NCI-H748 treated with DMSO at 0.1 percent for 48 hours (cell line): ENCODE measurements around the gene CALML3.

ENCODE experiments used
- DNase-seq: peaks from one replicate; lab custom pipeline; 2025; lab: John Stamatoyannopoulos, UW

The CALML3 gene

DNA sequence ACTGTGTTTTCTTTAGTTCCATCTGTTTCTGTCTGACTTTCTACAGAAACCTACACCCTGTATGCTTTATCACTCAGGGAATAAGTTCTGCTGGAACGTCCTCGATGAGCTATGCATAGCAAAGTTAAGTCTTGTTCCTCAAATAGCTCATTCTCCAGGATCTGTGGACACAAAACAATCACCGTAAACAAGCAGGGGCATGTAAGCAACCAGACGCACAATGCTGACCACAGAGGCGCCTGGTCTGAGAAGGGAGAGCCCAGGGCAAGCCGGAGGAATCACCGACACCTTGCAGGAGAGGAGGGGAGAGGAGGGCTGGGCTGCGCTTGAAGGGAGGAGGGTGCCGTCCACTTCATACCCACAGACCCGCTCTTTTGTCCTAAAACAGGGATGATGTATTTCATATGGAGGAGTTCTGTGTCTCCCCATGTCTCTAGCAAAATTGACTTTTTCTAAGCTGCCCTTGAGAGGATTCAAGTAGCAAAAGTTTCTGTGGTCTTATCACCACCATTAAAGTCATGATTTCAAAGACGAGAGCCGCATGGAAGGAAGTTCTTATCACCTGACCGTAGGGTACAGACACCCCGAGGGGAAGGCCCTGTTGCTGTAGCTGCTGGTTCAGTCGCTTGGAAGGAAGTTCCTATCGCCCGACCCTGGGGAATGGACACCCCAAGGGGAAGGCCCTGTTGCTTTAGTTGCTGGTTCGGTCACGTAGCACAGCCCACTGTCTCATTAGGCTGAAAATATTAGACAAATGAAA, 14.3 kb downstream of the CALML3 start:
- no peak for DNase-seq

DNA sequence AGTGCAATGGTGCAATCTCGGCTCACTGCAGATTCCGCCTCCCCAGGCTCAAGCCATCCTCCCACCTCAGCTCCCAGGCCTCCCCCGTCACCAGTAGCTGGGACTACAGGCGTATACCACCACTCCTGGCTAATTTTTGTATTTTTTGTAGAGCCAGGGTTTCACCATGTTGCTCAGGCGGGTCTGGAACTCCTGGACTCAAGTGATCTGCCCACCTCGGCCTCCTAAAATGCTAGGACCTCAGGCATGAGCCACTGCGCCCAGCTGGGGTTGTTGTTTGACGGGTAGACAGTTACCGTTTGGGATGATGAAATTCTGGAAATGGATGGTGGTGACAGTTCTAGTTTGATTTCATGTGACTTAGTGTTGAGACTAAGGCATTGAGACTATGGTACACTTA, 15.3 kb downstream of the CALML3 start:
- no peak for DNase-seq

DNA sequence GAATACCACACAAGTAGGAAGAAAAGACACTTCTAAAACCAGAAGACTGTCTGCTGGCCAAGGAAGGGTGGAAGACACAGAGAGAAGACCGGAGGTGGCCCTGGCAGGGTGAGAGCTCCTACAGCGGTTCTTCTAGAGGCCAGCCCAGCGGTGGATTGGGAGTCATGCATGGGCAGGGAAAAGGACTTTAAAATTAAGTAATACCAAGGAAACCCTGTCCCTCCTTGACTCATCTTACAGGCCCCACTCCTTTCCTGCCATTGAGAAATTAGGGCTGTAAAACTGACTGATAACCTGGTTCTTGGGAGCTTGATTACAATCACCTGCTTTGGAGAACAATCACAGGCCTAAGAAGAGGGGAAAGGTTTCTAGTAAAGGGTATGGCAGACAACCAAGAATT, 16.1 kb downstream of the CALML3 start:
- no peak for DNase-seq

DNA sequence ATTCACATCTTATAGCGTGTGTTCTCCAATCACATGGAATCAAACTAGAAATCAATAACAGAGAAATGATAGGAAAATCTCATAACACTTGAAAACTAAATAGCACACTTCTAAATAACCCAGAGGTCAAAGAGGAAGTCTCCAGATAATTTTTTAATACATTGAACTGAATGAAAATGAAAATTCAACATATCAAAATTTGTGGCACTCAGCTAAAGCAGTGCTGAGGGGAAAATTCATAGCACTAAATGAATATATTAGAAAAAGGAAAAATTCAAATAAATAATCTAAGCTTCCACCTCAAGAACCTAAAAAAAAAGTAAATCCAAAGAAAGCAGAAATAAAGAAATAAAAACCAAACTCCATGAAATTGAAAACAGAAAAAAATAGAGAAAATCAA, 17.3 kb downstream of the CALML3 start:
- DNase-seq: no peak

DNA sequence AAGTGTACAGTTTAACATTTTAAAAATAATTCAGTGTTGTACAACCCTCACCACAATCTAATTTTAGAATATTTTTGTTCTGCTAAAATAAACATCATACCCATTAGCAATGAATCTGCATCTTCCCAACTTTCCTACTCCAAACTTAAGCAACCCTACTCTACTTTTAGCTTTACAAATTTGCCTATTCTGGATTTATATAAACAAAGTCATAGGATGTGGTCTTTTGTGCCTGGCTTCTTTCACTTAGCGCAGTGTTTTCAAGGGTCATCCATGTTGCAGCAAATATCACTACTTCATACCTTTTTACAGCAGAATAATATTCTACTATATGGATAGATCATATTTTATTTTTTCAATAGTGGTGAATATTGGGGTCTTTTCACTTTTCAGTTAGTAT, 18.9 kb downstream of the CALML3 start:
- no peak for DNase-seq

DNA sequence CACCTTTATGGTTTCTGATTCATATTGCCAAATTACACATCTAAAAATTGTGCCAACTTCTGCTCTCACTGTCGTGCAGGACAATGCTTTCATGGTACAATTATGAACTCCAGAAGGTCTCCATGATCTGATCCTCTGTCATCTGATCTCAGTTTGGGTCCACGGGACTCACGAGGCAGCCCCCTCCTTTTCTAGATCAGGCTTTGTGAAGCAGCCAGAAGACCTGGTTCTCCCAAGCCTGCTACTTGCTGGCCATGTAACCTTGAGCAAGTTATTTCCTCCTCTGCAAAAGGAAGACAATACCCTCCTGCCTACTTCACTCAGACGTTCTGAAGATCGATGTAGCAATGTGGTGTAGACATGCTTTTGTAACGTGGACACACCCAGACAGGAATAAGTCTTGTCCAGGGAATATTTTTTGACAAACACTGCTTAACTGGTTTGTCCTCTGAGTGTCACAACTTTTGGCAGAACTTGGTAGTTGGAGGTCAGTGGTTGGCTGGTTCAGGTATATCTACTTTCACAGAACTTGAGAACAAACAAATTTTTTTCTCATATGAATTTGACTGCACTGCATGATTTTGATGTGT, 19.6 kb downstream of the CALML3 start:
- no peak for DNase-seq

DNA sequence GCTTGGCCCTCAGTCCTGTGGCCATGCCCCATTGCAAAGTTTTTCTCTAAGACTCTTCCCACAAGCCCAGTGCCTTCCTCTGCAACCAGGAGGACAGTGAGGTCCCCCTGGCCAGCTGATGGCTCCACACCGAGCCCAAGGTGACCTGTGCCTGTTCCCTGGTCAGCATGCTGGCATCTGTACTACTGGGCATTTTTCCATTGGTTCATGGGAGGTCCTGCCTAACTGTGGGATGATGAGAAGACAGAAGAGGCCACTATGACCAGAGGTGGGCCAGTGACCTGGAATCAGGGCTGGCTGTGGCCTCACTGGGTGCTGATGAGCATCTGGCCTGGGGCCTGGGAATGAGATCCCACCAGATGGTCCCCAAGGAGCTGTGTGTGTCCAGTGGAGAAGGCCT, 20.2 kb downstream of the CALML3 start:
- DNase-seq: no peak

DNA sequence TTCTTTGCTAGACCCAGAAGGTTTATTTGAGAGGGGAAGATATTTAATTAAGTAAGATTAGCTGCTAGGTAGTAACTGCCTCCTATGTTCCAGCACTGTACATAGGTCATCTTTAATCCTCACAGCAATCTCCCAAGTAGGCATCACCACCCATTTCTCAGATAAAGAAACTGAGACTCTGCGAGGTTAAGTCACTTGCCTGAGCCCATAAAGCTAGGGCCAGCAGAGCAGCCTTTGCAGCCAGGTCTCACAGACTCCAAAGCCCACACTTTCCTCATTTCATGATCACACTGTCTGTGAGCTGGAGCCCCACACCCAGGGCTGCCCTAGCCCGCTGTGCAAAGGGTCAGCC, 20.6 kb downstream of the CALML3 start:
- DNase-seq: no peak

DNA sequence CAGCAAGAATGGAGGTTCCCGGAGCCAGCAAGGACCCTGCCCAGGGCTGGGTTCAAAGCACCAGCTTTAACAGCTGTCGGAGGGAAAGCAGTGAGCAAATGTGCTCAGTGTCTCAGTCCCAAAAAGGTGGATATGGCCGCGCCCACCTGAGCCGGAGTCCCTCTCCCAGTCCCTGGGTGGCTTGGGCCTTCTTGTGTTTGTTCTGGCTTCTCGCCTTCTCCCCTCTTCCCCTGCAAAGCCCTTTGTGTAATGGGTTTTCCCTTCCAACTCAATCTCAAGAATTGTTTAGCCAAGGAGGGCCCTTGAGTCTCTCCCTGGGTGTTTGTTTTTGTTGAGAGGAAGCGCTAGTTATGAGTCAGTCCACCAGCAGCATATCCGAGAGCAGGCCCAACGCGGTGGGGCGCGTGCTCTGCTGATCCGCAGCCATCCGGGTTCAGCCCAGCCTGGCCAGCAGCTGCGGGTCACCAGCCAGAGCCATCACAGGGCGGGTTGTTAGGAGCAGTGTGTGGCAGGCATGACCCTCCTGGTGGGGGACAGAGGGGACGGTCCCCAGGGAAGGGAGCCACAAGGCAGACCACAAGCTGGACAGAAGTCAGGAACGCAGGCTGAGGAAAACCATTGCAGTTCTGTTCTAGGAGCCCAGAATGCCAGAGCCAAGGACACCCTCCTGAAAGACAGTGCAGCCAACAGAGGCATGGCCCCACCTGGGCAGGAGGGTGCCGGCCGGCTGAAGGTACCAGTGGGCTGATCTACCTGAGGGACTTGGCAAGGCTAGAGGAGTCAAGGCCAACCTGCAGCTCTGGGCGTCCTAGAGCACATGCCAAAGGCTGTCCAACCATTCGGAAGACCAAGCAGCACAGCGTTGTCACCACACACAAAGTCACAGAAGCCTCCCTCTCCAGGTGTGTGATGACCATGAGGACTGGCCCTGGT, 21.3 kb downstream of the CALML3 start:
- DNase-seq: peak; percentile 3

DNA sequence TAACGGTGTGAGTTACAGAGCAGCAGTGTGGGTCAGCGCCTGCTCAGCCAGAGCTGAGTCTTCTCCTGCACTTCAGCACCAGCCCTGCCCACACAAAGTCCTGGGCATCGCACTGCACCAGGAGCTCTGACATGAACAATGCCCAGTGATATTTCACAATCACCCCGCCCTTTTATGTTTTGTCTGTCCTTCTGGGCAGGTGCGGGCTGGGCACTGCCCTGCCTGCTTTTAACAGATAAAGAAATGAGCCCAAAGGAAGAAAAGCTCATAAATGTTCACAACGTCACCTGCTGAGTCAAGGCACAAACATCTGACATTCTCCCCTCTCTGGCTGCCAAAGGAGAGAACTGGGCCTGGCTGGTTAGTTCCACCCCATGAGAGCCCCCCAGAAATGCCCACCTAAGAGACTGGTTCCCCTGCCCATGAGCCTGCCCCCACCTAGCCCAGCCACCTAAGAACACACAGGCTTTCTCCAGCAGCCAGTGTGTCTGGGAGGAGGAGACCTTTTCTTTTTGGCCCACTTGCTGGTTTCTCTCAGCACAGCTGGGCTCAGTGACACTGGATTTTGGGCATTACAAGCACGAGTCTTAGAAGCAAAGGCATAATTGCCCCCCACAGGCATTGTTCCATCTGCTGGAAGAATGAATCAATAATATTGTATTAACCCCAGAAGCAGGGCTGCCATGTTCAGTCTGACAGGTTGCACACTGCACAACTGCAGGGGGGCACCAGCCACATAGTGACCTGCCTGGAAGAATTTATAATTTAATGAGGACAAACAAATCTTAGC, 22.3 kb downstream of the CALML3 start:
- no peak for DNase-seq

DNA sequence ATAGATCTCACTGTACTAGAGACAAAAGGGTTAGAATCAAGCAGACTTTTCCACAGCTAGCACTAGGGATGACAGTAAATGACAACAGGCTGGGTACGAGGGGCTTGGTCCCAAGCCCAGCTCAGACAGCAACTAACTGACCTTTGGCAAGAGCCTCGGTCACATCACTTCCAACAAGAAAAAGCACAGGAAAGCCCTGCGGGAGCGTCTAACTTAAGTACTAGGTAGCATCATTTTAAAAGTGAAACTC, 22.8 kb downstream of the CALML3 start:
- no peak for DNase-seq

DNA sequence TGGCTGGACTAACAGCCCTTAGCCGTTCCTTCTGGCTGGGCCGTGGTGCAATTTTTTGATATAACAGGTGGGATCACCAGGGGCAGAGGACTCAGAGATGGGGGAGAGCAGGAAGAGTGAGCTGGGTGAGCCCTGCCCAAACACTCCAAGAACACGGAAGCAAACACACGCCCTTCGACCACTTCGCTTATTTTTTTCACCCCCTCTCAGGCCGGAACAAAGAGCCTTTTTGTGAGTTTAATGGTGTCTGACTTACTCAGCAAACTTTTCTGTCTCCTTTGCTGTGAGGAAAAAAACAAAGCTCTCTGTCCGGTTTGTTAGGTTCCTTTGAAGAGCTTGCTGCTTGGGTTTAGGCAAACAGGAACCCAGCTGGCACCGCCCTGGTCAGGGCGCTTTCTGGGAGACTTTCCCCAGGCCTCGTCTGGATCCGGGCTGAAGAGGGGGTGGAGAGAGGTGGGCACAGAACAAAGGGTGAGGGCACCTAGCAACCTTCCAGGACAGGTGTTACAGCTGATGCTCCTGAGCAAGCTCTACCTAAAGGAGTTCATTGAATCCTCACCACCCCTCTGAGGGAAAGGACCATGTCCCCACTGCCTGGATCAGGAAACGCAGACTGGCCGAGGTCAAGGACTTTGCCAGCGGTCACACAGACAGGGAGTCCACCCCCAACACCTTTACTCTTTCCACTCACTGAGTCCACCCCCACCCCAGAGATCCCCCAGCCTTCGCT, 23.3 kb downstream of the CALML3 start:
- DNase-seq: peak; percentile 63

DNA sequence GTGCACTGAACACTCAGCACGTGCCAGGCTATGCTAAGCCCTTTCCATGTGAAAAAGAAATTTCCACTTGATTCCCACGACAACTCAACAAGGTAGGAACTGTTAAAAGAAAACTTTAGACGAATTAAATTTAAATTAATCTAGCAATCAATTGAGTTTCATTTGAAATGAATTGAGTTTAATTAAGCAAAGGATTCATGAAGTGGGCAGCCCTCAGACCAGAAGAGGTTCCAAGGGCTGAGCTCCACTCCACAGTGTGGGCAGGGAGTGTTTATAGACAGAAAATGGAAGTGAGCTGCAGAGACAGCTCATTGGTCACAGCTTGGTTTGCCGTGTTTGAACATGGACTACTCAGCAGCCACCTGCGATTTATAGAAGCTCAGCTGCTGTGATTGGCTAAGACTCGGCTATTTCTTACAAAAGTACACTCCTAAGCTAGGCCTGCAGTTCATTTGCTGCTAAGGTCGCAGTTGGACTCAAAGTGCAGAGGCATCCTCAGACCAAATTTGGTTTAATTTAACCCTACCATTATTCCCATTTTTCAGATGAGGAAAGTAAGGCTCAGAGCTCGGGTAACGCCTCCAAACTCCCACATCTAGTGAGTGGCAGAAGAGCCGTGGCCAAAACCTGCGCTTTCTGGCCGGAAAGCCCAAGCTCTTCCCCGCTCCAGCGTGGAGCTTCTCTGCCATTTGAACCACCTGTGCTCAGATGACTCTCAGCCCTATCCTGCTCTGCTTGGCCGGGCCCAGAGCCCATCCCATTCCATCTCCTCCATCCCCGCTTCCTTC, 24.9 kb downstream of the CALML3 start:
- no peak for DNase-seq

DNA sequence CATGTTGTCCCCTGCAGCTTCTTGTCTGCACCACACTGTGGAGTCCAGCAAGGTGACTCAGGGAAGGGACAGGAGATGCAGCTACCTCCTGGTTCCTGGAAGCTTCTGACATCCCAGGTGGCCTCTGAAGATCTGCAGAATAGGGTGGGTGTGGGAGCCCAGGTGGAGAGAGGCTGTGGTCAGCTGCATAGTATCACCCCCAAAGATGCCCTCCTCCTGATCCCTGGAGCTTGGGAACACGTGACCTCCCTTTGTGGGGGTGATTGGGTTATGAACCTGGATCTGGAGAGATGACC, 25.4 kb downstream of the CALML3 start:
- no peak for DNase-seq

DNA sequence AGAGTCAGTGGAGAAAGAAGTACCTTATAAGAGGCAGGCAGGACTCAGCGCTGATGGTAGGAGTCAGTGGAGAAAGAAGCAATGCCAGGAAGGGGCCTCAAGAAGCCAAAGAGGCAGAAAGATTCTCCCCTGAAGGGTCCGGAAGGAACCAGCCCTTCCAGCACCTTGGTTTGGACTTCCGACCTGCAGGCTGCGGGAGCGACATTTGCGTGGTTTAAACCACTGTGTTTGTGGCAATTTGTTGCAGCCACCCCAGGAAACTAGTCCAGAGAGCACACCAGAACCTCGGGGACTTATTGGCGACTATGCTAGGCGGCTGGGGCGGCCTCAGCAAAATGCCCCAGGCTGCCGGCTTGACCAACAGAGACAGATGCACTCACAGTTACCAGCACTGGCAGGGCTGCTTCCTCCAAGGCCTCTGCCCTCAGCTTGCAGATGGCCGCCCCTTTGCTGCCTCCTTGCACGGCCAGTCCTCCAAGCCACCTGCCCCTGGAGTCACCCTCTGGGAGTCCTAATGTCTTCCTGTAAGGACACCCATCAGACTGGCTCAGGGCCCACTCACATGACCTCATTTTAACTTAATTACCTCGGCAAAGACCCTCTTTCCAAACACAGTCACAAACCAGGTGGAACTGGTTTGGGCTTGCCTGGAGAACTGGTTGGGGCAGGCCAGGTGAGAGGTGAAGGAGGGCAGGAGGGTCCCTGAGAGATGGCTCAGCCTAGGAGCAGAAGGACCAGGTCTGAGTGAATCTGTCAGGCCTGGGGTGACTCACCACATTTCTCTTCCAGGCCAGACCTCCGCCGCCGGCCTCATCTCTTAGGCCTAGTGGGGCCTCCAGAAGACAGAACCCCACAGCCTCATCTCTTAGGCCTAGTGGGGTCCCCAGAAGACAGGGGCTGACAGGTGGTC, 26.1 kb downstream of the CALML3 start:
- DNase-seq: no peak

DNA sequence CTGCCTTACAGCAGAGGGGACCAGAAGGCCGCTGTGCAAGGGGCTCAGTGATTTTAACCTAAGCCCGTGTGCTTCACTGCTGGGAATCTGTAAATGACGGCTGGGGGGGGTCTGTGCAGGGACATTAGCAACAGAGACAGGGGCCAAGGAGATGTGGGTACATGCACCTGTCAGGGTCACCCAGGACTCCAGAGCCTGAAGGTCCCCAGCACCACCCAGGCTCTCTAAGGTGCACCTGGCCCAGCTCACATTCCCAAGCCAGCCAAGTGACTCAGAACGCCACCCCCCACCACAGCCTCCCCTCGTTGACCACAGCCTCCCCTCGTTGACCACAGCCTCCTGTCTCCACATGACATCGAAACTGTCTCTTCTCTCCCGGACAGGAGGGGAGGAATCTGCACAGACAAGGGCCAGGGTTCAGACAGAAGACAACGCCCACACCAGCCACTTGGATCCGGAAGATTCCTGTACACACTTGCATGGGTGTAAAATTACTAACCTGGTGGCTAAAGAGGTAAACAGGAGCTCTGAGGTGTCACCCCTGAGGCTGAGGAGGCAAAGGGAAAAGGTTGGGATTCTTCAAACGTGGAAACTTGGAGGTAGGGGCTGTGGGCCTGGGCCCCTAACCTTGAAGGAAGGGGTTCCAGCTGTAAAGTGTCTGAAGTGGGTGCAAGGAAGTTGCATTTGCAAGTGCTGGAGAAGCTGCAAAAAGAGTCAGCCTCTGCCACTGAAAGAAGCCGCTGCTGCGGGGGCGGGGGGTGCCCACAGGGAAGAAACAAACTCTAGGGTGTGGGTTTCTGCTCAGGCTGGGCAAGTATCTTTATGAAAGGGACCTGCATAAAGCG, 27.0 kb downstream of the CALML3 start:
- DNase-seq: no peak

DNA sequence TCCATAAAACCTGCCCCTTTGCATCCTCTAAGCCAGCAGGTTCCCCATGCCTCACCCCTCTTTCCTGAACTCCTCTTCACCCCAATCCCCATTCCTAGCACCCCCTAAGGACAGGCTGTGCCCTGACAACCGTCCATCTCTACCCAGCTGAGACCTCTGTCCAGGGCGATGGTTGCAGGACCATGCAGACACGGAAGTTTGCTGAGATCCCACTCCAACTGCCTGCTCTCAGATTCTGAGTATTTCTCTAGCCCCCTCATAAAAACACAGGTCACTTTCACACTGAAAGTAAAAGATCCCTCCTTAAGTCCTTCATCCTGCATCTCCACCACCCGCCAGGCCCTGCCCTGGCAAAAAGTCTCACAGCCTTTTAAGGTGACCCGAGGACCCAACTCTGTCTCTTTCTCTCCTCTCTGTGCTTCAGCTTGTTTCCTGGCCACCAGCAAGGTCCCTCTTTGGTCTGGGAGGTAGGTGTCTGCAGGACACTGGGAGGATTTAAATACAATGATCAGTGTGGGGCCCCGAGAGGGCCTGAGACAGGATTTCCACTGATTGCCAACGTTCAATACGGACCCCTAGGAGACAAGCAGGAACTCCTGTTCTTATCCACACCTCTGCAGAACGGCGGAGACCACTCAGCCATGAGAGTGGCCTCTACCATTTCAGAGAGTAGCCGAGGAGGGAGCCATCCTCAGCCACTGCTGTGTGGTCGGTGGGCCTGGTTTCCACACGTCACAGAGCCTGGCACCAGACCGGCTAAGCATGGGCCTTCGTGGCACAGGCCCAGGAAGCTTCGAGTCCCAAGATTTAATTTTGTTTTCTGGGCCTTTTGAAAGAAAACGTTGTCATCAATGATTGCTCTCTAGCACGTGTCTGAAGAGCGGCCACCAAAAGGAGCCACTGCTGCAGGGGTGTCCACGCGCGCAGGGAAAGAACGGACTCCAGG, 27.9 kb downstream of the CALML3 start:
- DNase-seq: no peak
